H9 (cell line): Measurements from ENCODE around the gene AVEN. TPM values are rescaled to one million over a fixed set of nuclear protein-coding genes. Genes with fewer than 3 reads are reported as not detected.

Experiments used
- DNase-seq: peaks from one replicate; pipeline ENCODE4 v3.0.0-alpha.2; 2017
- H2AFZ ChIP-seq: one replicate; pipeline ENCODE4 v1.6.1; 2013; ENCODE audit warnings: mild to moderate bottlenecking, low read length, control low read depth, moderate library complexity
- H2AK5ac ChIP-seq: 2 replicates; pipeline ENCODE4 v1.6.1; 2013; ENCODE audit warnings: low read length, control low read depth, mixed read lengths; ENCODE audit not compliant: insufficient read length
- H2BK120ac ChIP-seq: one replicate; pipeline ENCODE4 v1.6.1; 2013; ENCODE audit warnings: low read depth, mild to moderate bottlenecking, low read length, control low read depth, inconsistent platforms; ENCODE audit not compliant: poor library complexity, severe bottlenecking
- H2BK12ac ChIP-seq: 2 replicates; pipeline ENCODE4 v1.6.1; 2013; ENCODE audit warnings: low read length, control low read depth, mixed read lengths, low read depth; ENCODE audit not compliant: insufficient read length
- H2BK15ac ChIP-seq: 2 replicates; pipeline ENCODE4 v1.6.1; 2013; ENCODE audit warnings: low read depth, low read length, control low read depth
- H2BK20ac ChIP-seq: one replicate; pipeline ENCODE4 v1.6.1; 2013; ENCODE audit warnings: low read depth, mild to moderate bottlenecking, low read length, control low read depth, inconsistent platforms; ENCODE audit not compliant: poor library complexity, severe bottlenecking
- H2BK5ac ChIP-seq: 2 replicates; pipeline ENCODE4 v1.6.1; 2013; ENCODE audit warnings: low read length, control low read depth, mixed read lengths; ENCODE audit not compliant: insufficient read length
- H3K14ac ChIP-seq: 2 replicates; pipeline ENCODE4 v1.6.1; 2013; ENCODE audit warnings: low read length, control low read depth; ENCODE audit not compliant: insufficient read depth
- H3K18ac ChIP-seq: 2 replicates; pipeline ENCODE4 v1.6.1; 2013; ENCODE audit warnings: low read depth, mild to moderate bottlenecking, mixed read lengths, low read length, control low read depth; ENCODE audit not compliant: insufficient read length
- H3K23ac ChIP-seq: 2 replicates; pipeline ENCODE4 v1.6.1; 2013; ENCODE audit warnings: low read length, control low read depth, mixed read lengths, low read depth; ENCODE audit not compliant: insufficient read length
- H3K23me2 ChIP-seq: 2 replicates; pipeline ENCODE4 v1.6.1; 2013; ENCODE audit warnings: low read depth, mild to moderate bottlenecking, mixed read lengths, low read length, control low read depth; ENCODE audit not compliant: insufficient read length, poor library complexity, severe bottlenecking
- H3K27ac ChIP-seq: 2 replicates; pipeline ENCODE4 v1.5.1; 2013; ENCODE audit warnings: low read length, control low read depth, mixed read lengths, low read depth; ENCODE audit not compliant: insufficient read length
- H3K27me3 ChIP-seq: 2 replicates; pipeline ENCODE4 v1.6.1; 2013; ENCODE audit warnings: low read length, control low read depth, inconsistent platforms; ENCODE audit not compliant: insufficient read depth
- H3K4ac ChIP-seq: 2 replicates; pipeline ENCODE4 v1.6.1; 2013; ENCODE audit warnings: low read depth, mild to moderate bottlenecking, control low read depth, inconsistent platforms, low read length, moderate library complexity
- H3K4me1 ChIP-seq: 2 replicates; pipeline ENCODE4 v1.6.1; 2013; ENCODE audit warnings: low read length, control low read depth, inconsistent platforms; ENCODE audit not compliant: insufficient read depth
- H3K4me2 ChIP-seq: 2 replicates; pipeline ENCODE4 v1.6.1; 2013; ENCODE audit warnings: low read length, control low read depth, mixed read lengths; ENCODE audit not compliant: insufficient read length, insufficient read depth
- H3K56ac ChIP-seq: 2 replicates; pipeline ENCODE4 v1.6.1; 2013; ENCODE audit warnings: low read depth, mild to moderate bottlenecking, mixed read lengths, low read length, control low read depth; ENCODE audit not compliant: insufficient read length
- H3K79me1 ChIP-seq: 2 replicates; pipeline ENCODE4 v1.6.1; 2013; ENCODE audit warnings: low read depth, mild to moderate bottlenecking, moderate library complexity, low read length, control low read depth, inconsistent platforms; ENCODE audit not compliant: insufficient read depth, poor library complexity, severe bottlenecking
- H3K79me2 ChIP-seq: 2 replicates; pipeline ENCODE4 v1.6.1; 2013; ENCODE audit warnings: low read length, control low read depth, inconsistent platforms; ENCODE audit not compliant: insufficient read depth
- H3K9ac ChIP-seq: 2 replicates; pipeline ENCODE4 v1.6.1; 2013; ENCODE audit warnings: low read length, control low read depth, mixed read lengths; ENCODE audit not compliant: insufficient read length; ENCODE audit errors: extremely low read depth
- H3K9me3 ChIP-seq: one replicate; pipeline ENCODE4 v1.6.1; 2013; ENCODE audit warnings: low read depth, low read length, inconsistent platforms; ENCODE audit not compliant: control insufficient read depth
- H3T11ph ChIP-seq: one replicate; pipeline ENCODE4 v1.6.1; 2013; ENCODE audit warnings: mild to moderate bottlenecking, low read length, control low read depth, inconsistent platforms
- H4K20me1 ChIP-seq: one replicate; pipeline ENCODE4 v1.6.1; 2013; ENCODE audit not compliant: control insufficient read depth, insufficient read length, insufficient read depth
- H4K5ac ChIP-seq: 2 replicates; pipeline ENCODE4 v1.6.1; 2013; ENCODE audit warnings: low read depth, mild to moderate bottlenecking, mixed read lengths, low read length, control low read depth; ENCODE audit not compliant: insufficient read length
- H4K8ac ChIP-seq: replicated peaks from 2 replicates; pipeline ENCODE4 v1.6.1; 2013; ENCODE audit warnings: low read length, control low read depth, mixed read lengths, low read depth; ENCODE audit not compliant: insufficient read length
- H4K91ac ChIP-seq: 2 replicates; pipeline ENCODE4 v1.6.1; 2013; ENCODE audit warnings: low read depth, mild to moderate bottlenecking, moderate library complexity, mixed read lengths, low read length, control low read depth; ENCODE audit not compliant: insufficient read length
- H3K27ac Mint-ChIP-seq, 3 experiments: 2 replicates in 2 of 3; 3 replicates in 1 of 3; pipeline ENCODE4 v1.8.0; 2020 to 2021; ENCODE audit warnings: mixed read lengths in 3 of 3, mild to moderate bottlenecking in 1 of 3, moderate library complexity in 1 of 3
- H3K27me3 Mint-ChIP-seq: 2 replicates; pipeline ENCODE4 v1.8.0; 2021; ENCODE audit warnings: low read depth, mild to moderate bottlenecking, moderate library complexity, mixed read lengths
- H3K36me3 Mint-ChIP-seq, 3 experiments: 2 replicates in 2 of 3; 3 replicates in 1 of 3; pipeline ENCODE4 v1.8.0; 2020 to 2021; ENCODE audit warnings: low read depth in 3 of 3, mixed read lengths in 3 of 3; ENCODE audit not compliant: insufficient read depth in 1 of 3
- H3K4me1 Mint-ChIP-seq, 2 experiments: 2 replicates each; pipeline ENCODE4 v1.8.0; 2020; ENCODE audit warnings: mixed read lengths in 2 of 2
- H3K4me3 Mint-ChIP-seq, 2 experiments: 2 replicates in 1 of 2; 3 replicates in 1 of 2; pipeline ENCODE4 v1.8.0; 2020 to 2021; ENCODE audit warnings: mild to moderate bottlenecking in 2 of 2, mixed read lengths in 2 of 2, moderate library complexity in 1 of 2
- H3K9me3 Mint-ChIP-seq, 2 experiments: 2 replicates in 1 of 2; 3 replicates in 1 of 2; pipeline ENCODE4 v1.8.0; 2020; ENCODE audit warnings: mild to moderate bottlenecking in 2 of 2, mixed read lengths in 2 of 2, moderate library complexity in 1 of 2
- WGBS: extraction: QIAGEN DNeasy Blood & Tissue Kit; methylation state at CpG from one replicate; pipeline ENCODE4 v1.1.7; 2013; ENCODE audit warnings: missing lambda C conversion rate, low lambda C conversion rate, mixed read lengths; ENCODE audit not compliant: insufficient read length; ENCODE audit errors: extremely low coverage; 5-methylcytosine and 5-hydroxymethylcytosine counted together
- total RNA-seq: library from RNA; stranded (reverse); gene quantifications from 2 replicates; pipeline ENCODE4 v1.2.1, GENCODE V29; 2021
- TF ChIP-seq, protein P1 (sequence below): fragments of 200-600 bp; sonication (generic); conservative IDR thresholded peaks from 3 replicates; pipeline ENCODE4 v1.8.0; 2021; ENCODE audit warnings: antibody characterized with exemption, mild to moderate bottlenecking

AVEN gene
- total RNA-seq, 1 experiment from 2014 or later, result 16.1 TPM

DNA sequence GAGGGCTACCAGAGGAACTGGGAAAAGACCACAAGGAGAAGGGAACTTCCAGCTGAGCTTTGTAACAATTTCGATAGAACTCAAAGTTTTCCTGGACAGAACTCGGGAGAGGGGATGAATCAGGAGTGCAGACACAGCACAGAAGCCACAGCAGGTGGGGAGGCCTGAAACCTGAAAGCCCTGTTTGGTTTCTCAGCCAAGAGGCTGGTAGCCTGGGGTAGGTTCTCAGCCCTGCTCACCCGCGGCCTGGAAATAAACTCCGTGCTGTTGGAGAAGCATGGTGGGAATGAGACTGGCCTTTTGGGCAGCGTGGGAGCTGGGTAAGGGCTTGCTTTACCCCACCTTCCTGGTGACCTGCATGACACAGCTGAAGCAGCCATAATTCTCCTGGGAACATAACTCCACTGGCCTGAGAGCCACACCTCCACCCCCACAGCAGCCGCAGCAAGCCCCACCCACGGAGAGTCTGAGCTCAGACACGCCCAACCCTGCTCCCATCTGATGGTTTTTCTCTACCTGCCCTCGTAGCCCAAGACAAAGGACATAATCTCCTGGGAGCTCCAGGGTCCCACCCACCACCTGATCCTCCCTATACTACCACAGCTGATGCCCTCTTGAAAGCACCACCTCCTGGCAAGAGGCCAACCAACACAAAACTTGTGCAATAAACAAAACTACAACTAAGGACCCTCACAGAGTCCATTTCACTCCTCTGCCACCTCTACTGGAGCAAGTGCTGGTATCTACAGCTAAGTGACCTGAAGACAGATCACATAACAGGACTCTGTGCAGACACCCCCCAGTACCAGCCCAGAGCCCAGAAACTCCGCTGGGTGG lies 123.2 kb downstream of the AVEN start:
- H3K4me1 ChIP-seq, result peaks cover 5% of the 10 kb centered on the region; the same call in 1 of the 2 replicates
- no peaks in the 10 kb centered on the region for H3K9me3 ChIP-seq
- no peak overlapping the region for H4K5ac ChIP-seq
- H3K36me3 Mint-ChIP-seq, result no peaks in the 10 kb centered on the region
- no peaks in the 10 kb centered on the region for H3K79me1 ChIP-seq
- H2BK12ac ChIP-seq, result no peak overlapping the region
- no peak overlapping the region for H2BK120ac ChIP-seq
- H3K4me3 Mint-ChIP-seq, result no peak overlapping the region
- H4K8ac ChIP-seq, result no peak overlapping the region
- no peak overlapping the region for H2BK20ac ChIP-seq
- no peaks in the 10 kb centered on the region for H3K27me3 Mint-ChIP-seq
- no peak overlapping the region for H2AFZ ChIP-seq
- WGBS, result no CpG with 5 or more reads among the region's 11 CpGs
- DNase-seq, result peak; percentile 57
- no peak overlapping the region for H3K4me2 ChIP-seq
- no peaks in the 10 kb centered on the region for H3K79me2 ChIP-seq
- no peak overlapping the region for H3K56ac ChIP-seq
- H3K9me3 Mint-ChIP-seq, result no peaks in the 10 kb centered on the region
- H3K14ac ChIP-seq, result no peak overlapping the region
- peak overlapping the region; percentile 32 to 94 (median 71); a peak in 6 of 7 replicates for H3K27ac Mint-ChIP-seq
- no peak overlapping the region for H3K18ac ChIP-seq
- H3K4ac ChIP-seq, result no peak overlapping the region
- no peak overlapping the region for H3K27ac ChIP-seq
- no peaks in the 10 kb centered on the region for H3K23me2 ChIP-seq
- H3K23ac ChIP-seq, result no peak overlapping the region
- no peak overlapping the region for H4K91ac ChIP-seq
- no peak overlapping the region for H3K9ac ChIP-seq
- no peak overlapping the region for H2AK5ac ChIP-seq
- no peaks in the 10 kb centered on the region for H4K20me1 ChIP-seq
- no peak overlapping the region for H2BK5ac ChIP-seq
- H3T11ph ChIP-seq, result no peak overlapping the region
- peaks cover 14 to 17% of the 10 kb centered on the region in 2 experiments for H3K4me1 Mint-ChIP-seq
- TF ChIP-seq, protein P1, sequence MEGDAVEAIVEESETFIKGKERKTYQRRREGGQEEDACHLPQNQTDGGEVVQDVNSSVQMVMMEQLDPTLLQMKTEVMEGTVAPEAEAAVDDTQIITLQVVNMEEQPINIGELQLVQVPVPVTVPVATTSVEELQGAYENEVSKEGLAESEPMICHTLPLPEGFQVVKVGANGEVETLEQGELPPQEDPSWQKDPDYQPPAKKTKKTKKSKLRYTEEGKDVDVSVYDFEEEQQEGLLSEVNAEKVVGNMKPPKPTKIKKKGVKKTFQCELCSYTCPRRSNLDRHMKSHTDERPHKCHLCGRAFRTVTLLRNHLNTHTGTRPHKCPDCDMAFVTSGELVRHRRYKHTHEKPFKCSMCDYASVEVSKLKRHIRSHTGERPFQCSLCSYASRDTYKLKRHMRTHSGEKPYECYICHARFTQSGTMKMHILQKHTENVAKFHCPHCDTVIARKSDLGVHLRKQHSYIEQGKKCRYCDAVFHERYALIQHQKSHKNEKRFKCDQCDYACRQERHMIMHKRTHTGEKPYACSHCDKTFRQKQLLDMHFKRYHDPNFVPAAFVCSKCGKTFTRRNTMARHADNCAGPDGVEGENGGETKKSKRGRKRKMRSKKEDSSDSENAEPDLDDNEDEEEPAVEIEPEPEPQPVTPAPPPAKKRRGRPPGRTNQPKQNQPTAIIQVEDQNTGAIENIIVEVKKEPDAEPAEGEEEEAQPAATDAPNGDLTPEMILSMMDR, result no peak
- H2BK15ac ChIP-seq, result no peak overlapping the region
- H3K27me3 ChIP-seq, result no peaks in the 10 kb centered on the region
